IMR-90 (cell line): ENCODE results near the gene PUM2. TPM values are rescaled to one million over a fixed set of nuclear protein-coding genes. Genes with fewer than 3 reads are reported as not detected.

Source experiments
- ATAC-seq: fragments of 200-7000 bp; cut with Tn5 transposase; 2 replicates; pipeline ENCODE4 v1.9.1; 2020; ENCODE audit warnings: low read depth, mild to moderate bottlenecking, moderate library complexity
- BruUV-seq: library from RNA; stranded (reverse); fragments of 400-500 nt; replicated peaks from 2 replicates; lab custom pipeline; 2021; lab: Mats Ljungman, UMichigan
- CTCF ChIA-PET: fragments of 300-600 bp; formaldehyde crosslinking; extraction: SDS; loops from one replicate; lab custom pipeline; 2021; ENCODE audit warnings: antibody characterized with exemption; lab: Yijun Ruan, JAX
- POLR2A ChIA-PET: fragments of 300-600 bp; sonication (Branson Sonifier 250); formaldehyde crosslinking; loops from one replicate; lab custom pipeline; 2022; ENCODE audit warnings: antibody characterized with exemption; ENCODE audit not compliant: unreplicated experiment; lab: Charles Lee
- DNase-seq: peaks from one replicate; pipeline ENCODE4 v3.0.0; 2013
- H2AFZ ChIP-seq: replicated peaks from 2 replicates; pipeline ENCODE3; 2013; ENCODE audit warnings: low read length, mild to moderate bottlenecking; ENCODE audit not compliant: poor library complexity
- H2AK5ac ChIP-seq: 2 replicates; pipeline ENCODE4 v1.6.1; 2013; ENCODE audit warnings: low read depth, low read length, inconsistent platforms
- H2AK9ac ChIP-seq: replicated peaks from 2 replicates; pipeline ENCODE3; 2013; ENCODE audit warnings: mild to moderate bottlenecking, low read depth, low read length, moderate library complexity; ENCODE audit not compliant: poor library complexity
- H2BK120ac ChIP-seq: 2 replicates; pipeline ENCODE4 v1.6.1; 2013; ENCODE audit warnings: low read depth, low read length, inconsistent platforms
- H2BK15ac ChIP-seq: 3 replicates; pipeline ENCODE4 v1.6.1; 2013; ENCODE audit warnings: low read depth, low read length, inconsistent platforms
- H2BK20ac ChIP-seq: 2 replicates; pipeline ENCODE4 v1.6.1; 2013; ENCODE audit warnings: low read depth, mild to moderate bottlenecking, inconsistent platforms, low read length, moderate library complexity
- H2BK5ac ChIP-seq: 2 replicates; pipeline ENCODE4 v1.6.1; 2013; ENCODE audit warnings: mild to moderate bottlenecking, low read depth, low read length, inconsistent platforms; ENCODE audit not compliant: poor library complexity, severe bottlenecking
- H3K14ac ChIP-seq: replicated peaks from 2 replicates; pipeline ENCODE4 v1.6.1; 2013; ENCODE audit warnings: low read depth, low read length, inconsistent platforms
- H3K18ac ChIP-seq: 2 replicates; pipeline ENCODE4 v1.6.1; 2013; ENCODE audit warnings: low read depth, low read length, control low read depth
- H3K23ac ChIP-seq: 2 replicates; pipeline ENCODE4 v1.6.1; 2013; ENCODE audit warnings: low read depth, low read length, inconsistent platforms
- H3K27ac ChIP-seq: 2 replicates; pipeline ENCODE4 v1.5.1; 2013; ENCODE audit warnings: mild to moderate bottlenecking, control low read depth, low read length; ENCODE audit not compliant: insufficient read depth
- H3K27me3 ChIP-seq: 2 replicates; pipeline ENCODE4 v1.6.1; 2013; ENCODE audit warnings: low read length; ENCODE audit not compliant: control insufficient read depth, insufficient read depth
- H3K36me3 ChIP-seq: 2 replicates; pipeline ENCODE4 v1.6.1; 2013; ENCODE audit warnings: low read length, mixed read lengths; ENCODE audit not compliant: control insufficient read depth, insufficient read depth
- H3K4ac ChIP-seq: 2 replicates; pipeline ENCODE4 v1.6.1; 2013; ENCODE audit warnings: low read depth, low read length, inconsistent platforms
- H3K4me1 ChIP-seq: 2 replicates; pipeline ENCODE4 v1.6.1; 2013; ENCODE audit warnings: low read length, mixed read lengths; ENCODE audit not compliant: control insufficient read depth, insufficient read depth
- H3K4me2 ChIP-seq: 2 replicates; pipeline ENCODE4 v1.6.1; 2013; ENCODE audit warnings: low read depth, mild to moderate bottlenecking, control low read depth, low read length, moderate library complexity
- H3K4me3 ChIP-seq: 2 replicates; pipeline ENCODE4 v1.5.1; 2013; ENCODE audit warnings: low read depth, mild to moderate bottlenecking, control low read depth, low read length, moderate library complexity; ENCODE audit not compliant: insufficient read depth
- H3K56ac ChIP-seq: 2 replicates; pipeline ENCODE4 v1.6.1; 2013; ENCODE audit warnings: low read length, inconsistent platforms; ENCODE audit not compliant: insufficient read depth; ENCODE audit errors: extremely low read depth
- H3K79me1 ChIP-seq, 2 experiments: 2 replicates each; pipeline ENCODE4 v1.6.1; 2013; ENCODE audit warnings: low read length in 2 of 2, inconsistent platforms in 1 of 2, low read depth in 1 of 2
- H3K9ac ChIP-seq: 2 replicates; pipeline ENCODE4 v1.6.1; 2013; ENCODE audit warnings: low read depth, low read length, control low read depth
- H3K9me1 ChIP-seq: 2 replicates; pipeline ENCODE4 v1.6.1; 2013; ENCODE audit warnings: low read length, inconsistent platforms; ENCODE audit not compliant: insufficient read depth
- H3K9me3 ChIP-seq: 2 replicates; pipeline ENCODE4 v1.6.1; 2013; ENCODE audit warnings: low read length; ENCODE audit not compliant: control insufficient read depth, insufficient read depth
- H4K20me1 ChIP-seq: 2 replicates; pipeline ENCODE4 v1.6.1; 2013; ENCODE audit warnings: low read length, inconsistent platforms; ENCODE audit not compliant: insufficient read depth
- H4K5ac ChIP-seq: 2 replicates; pipeline ENCODE4 v1.6.1; 2013; ENCODE audit warnings: mild to moderate bottlenecking, low read depth, low read length, control low read depth
- H4K8ac ChIP-seq, 2 experiments: 2 replicates each; pipeline ENCODE4 v1.6.1; 2013; ENCODE audit warnings: low read depth in 2 of 2, low read length in 2 of 2, control low read depth in 1 of 2, inconsistent platforms in 1 of 2
- H4K91ac ChIP-seq: 2 replicates; pipeline ENCODE4 v1.6.1; 2013; ENCODE audit warnings: low read depth, low read length, inconsistent platforms; ENCODE audit not compliant: insufficient read depth
- BHLHE40 ChIP-seq: fragments of 150-350 bp; IDR thresholded peaks from 2 replicates; pipeline ENCODE4 v1.6.1; 2016; ENCODE audit warnings: mild to moderate bottlenecking, low read depth, low read length
- CEBPB ChIP-seq: IDR thresholded peaks from 2 replicates; pipeline ENCODE4 v1.6.1; 2012; ENCODE audit warnings: low read depth, low read length, improper control_type of control experiment
- CHD1 ChIP-seq: IDR thresholded peaks from 2 replicates; pipeline ENCODE4 v1.6.1; 2012; ENCODE audit warnings: low read depth, low read length, improper control_type of control experiment
- CTCF ChIP-seq: conservative IDR thresholded peaks from 2 replicates; pipeline ENCODE4 v1.5.1; 2012; ENCODE audit warnings: mild to moderate bottlenecking, low read depth, low read length, improper control_type of control experiment
- ELK1 ChIP-seq: fragments of 150-350 bp; IDR thresholded peaks from 2 replicates; pipeline ENCODE4 v1.6.1; 2016; ENCODE audit warnings: low read depth, mild to moderate bottlenecking, low read length, moderate library complexity, borderline replicate concordance
- MAFK ChIP-seq: IDR thresholded peaks from 2 replicates; pipeline ENCODE4 v1.6.1; 2012; ENCODE audit warnings: low read depth, low read length, improper control_type of control experiment
- MAZ ChIP-seq: IDR thresholded peaks from 2 replicates; pipeline ENCODE4 v1.6.1; 2012; ENCODE audit warnings: low read depth, mild to moderate bottlenecking, low read length, improper control_type of control experiment, moderate library complexity, borderline replicate concordance
- MXI1 ChIP-seq: IDR thresholded peaks from 2 replicates; pipeline ENCODE4 v1.6.1; 2012; ENCODE audit warnings: low read depth, mild to moderate bottlenecking, low read length, moderate library complexity, borderline replicate concordance
- NFE2L2 ChIP-seq: fragments of 150-350 bp; IDR thresholded peaks from 2 replicates; pipeline ENCODE4 v1.6.1; 2016; ENCODE audit warnings: low read depth, mild to moderate bottlenecking, low read length
- POLR2A ChIP-seq: IDR thresholded peaks from 2 replicates; pipeline ENCODE4 v1.6.1; 2012; ENCODE audit warnings: mild to moderate bottlenecking, low read depth, low read length
- RAD21 ChIP-seq: IDR thresholded peaks from 2 replicates; pipeline ENCODE4 v1.6.1; 2012; ENCODE audit warnings: low read length, improper control_type of control experiment
- RCOR1 ChIP-seq: IDR thresholded peaks from 2 replicates; pipeline ENCODE4 v1.6.1; 2012; ENCODE audit warnings: mild to moderate bottlenecking, low read length, improper control_type of control experiment; ENCODE audit not compliant: insufficient replicate concordance
- RFX5 ChIP-seq: IDR thresholded peaks from 2 replicates; pipeline ENCODE4 v1.8.0; 2012; ENCODE audit warnings: low read depth, mild to moderate bottlenecking, low read length, moderate library complexity
- SMC3 ChIP-seq: fragments of 150-350 bp; IDR thresholded peaks from 2 replicates; pipeline ENCODE4 v1.6.1; 2016; ENCODE audit warnings: low read depth, mild to moderate bottlenecking, antibody characterized with exemption, low read length, moderate library complexity
- USF2 ChIP-seq: fragments of 150-350 bp; IDR thresholded peaks from 2 replicates; pipeline ENCODE4 v1.6.1; 2017; ENCODE audit warnings: mild to moderate bottlenecking, antibody characterized with exemption, low read length, low read depth
- WGBS, 2 experiments: methylation state at CpG; one replicate each; pipeline versions ENCODE4 v1.1.5 to v1.1.7; 2013; ENCODE audit warnings: missing lambda C conversion rate in 2 of 2; ENCODE audit not compliant: insufficient read length in 1 of 2; ENCODE audit errors: extremely low coverage in 2 of 2; 5-methylcytosine and 5-hydroxymethylcytosine counted together
- dilution Hi-C: fragments of 300-500 bp; cut with HindIII; formaldehyde crosslinking; loops from one replicate; pipeline ENCODE4 v1.14.3; 2018; ENCODE audit warnings: low sequenced_read_pairs; ENCODE audit not compliant: unreplicated experiment
- in situ Hi-C: fragments of 300-500 bp; cut with MboI; formaldehyde crosslinking; loops from 3 replicates; pipeline ENCODE4 v1.14.3; 2019; ENCODE audit warnings: low sequenced_read_pairs, inconsistent platforms, mixed read lengths
- intact Hi-C: fragments of 100-400 bp; cut with micrococcal nuclease; formaldehyde crosslinking; loops from 2 replicates; pipeline ENCODE4 v1.10.0; 2022
- polyA plus RNA-seq, 3 experiments: library from polyadenylated mRNA; depleted of rRNA; stranded (reverse); fragments of >200 nt; gene quantifications; 2 replicates each; pipeline ENCODE4 v1.2.3, GENCODE V29; 2012; ENCODE audit warnings: low replicate concordance in 1 of 3
- total RNA-seq: library from RNA; depleted of rRNA; stranded (reverse); fragments of >200 nt; gene quantifications from 2 replicates; pipeline ENCODE4 v1.2.3, GENCODE V29; 2012

Gene PUM2
- total and polyA plus RNA-seq, 2 of the 4 experiments (the other 2 are of a cell fraction): 18.8 to 38.4 TPM

- H2BK5ac ChIP-seq: no peak overlapping the region
- peaks cover 4% of the 10 kb centered on the region for H3K4me1 ChIP-seq
- no peak overlapping the region for H3K18ac ChIP-seq
- no peaks in the 10 kb centered on the region for H3K79me1 ChIP-seq
- in situ Hi-C loops: loop anchor here (5.0 kb wide), 1 partner anchor 244 kb away; no protein-coding TSS in a partner anchor
- dilution Hi-C loops: loop anchor here (25.0 kb wide), 1 partner anchor 239 kb away; no protein-coding TSS in a partner anchor
- H3K4ac ChIP-seq: no peak overlapping the region
- no peak overlapping the region for H3K9ac ChIP-seq
- no peak overlapping the region for H2BK120ac ChIP-seq
- H3K14ac ChIP-seq: no peak overlapping the region
- H2BK20ac ChIP-seq: no peak overlapping the region
- POLR2A ChIA-PET: no interaction called here
- H2BK15ac ChIP-seq: no peak overlapping the region
- no peak overlapping the region for H4K5ac ChIP-seq
- no peak overlapping the region for H2AFZ ChIP-seq
- 75% methylated on average over 2 of the region's 5 CpGs; no CpG with 5 or more reads in 1 of the 2 experiments for WGBS, 2 experiments
- H3K23ac ChIP-seq: no peak overlapping the region
- H3K56ac ChIP-seq: no peak overlapping the region
- peaks cover 6% of the 10 kb centered on the region; the same call in 1 of the 2 replicates for H3K9me1 ChIP-seq
- no TSS peak for BruUV-seq
- no peak overlapping the region for H3K27ac ChIP-seq
- no peak overlapping the region; the same call in 1 of the 2 replicates for H2AK5ac ChIP-seq
- H2AK9ac ChIP-seq: no peak overlapping the region
- H4K20me1 ChIP-seq: no peaks in the 10 kb centered on the region
- no peaks in the 10 kb centered on the region for H3K9me3 ChIP-seq
- no peak overlapping the region for H3K4me2 ChIP-seq
- H4K91ac ChIP-seq: no peak overlapping the region
- H4K8ac ChIP-seq: no peak overlapping the region
- CTCF ChIA-PET: interaction anchor here (1.0 to 1.5 kb wide), 2 partner anchors 14 to 15 kb away, joined by 3 to 8 read pairs; no protein-coding TSS in a partner anchor
- intact Hi-C loops: loop anchor here (5.0 to 10.0 kb wide), 2 partner anchors 39 to 63 kb away; no protein-coding TSS in a partner anchor
- H3K4me3 ChIP-seq: no peak overlapping the region
- ATAC-seq (no peak), DNase-seq (no peak)
- H3K36me3 ChIP-seq: no peaks in the 10 kb centered on the region
- peaks cover 7% of the 10 kb centered on the region; the same call in 1 of the 2 replicates for H3K27me3 ChIP-seq
- TF ChIP-seq ELK1 (no peak), CHD1 (no peak), BHLHE40 (no peak), USF2 (no peak), CEBPB (no peak), RAD21 (no peak), MAFK (no peak), RCOR1 (no peak), NFE2L2 (no peak), MAZ (no peak), CTCF (no peak), RFX5 (no peak), SMC3 (no peak), POLR2A (no peak), MXI1 (no peak)
Measured at GRCh38 chr2:20397811-20398447, 47.3 kb upstream of the PUM2 start.
